ENCODE results near the gene FOXD4.
"Not testable (repeated sequence)": the region's sequence is repeated elsewhere in the genome, so short reads cannot be mapped to it uniquely, and the experiment has no call there.

The FOXD4 gene

GRCh38 chr9:117995-118467, at the start of gene FOXD4:
TSS of gene FOXD4 (minus strand) at chr9:118417. CDS start at chr9:118119, 298 bp downstream.
- H3K4me3 Mint-ChIP-seq, result peak within 1 kb of the TSS; percentile 68
- H3K36me3 Mint-ChIP-seq (ENCODE audit: low read depth); H3K27ac Mint-ChIP-seq; H3K9me3 Mint-ChIP-seq: not testable (repeated sequence)
- peaks cover 34% of the 10 kb centered on the region for H3K27me3 Mint-ChIP-seq
- peaks cover 25% of the 10 kb centered on the region for H3K4me1 Mint-ChIP-seq (ENCODE audit: low read depth)

GRCh38 chr9:159871-160270, 41.7 kb upstream of the FOXD4 start:
- not testable (repeated sequence) for H3K4me1 Mint-ChIP-seq (ENCODE audit: low read depth); H3K27ac Mint-ChIP-seq; H3K4me3 Mint-ChIP-seq; H3K9me3 Mint-ChIP-seq; H3K27me3 Mint-ChIP-seq; H3K36me3 Mint-ChIP-seq (ENCODE audit: low read depth)

- not testable (repeated sequence) for H3K27me3 Mint-ChIP-seq
These were observed 33.0 kb upstream of the FOXD4 start for GRCh38 chr9:151173-151572.

GRCh38 chr9:139880-140279, 21.7 kb upstream of the FOXD4 start:
- H3K27me3 Mint-ChIP-seq; H3K36me3 Mint-ChIP-seq (ENCODE audit: low read depth); H3K9me3 Mint-ChIP-seq; H3K4me3 Mint-ChIP-seq; H3K27ac Mint-ChIP-seq; H3K4me1 Mint-ChIP-seq (ENCODE audit: low read depth): not testable (repeated sequence)

More at GRCh38 chr9:151173-151572, 33.0 kb upstream of the FOXD4 start:
- H3K27ac Mint-ChIP-seq; H3K9me3 Mint-ChIP-seq; H3K36me3 Mint-ChIP-seq (ENCODE audit: low read depth); H3K4me3 Mint-ChIP-seq; H3K4me1 Mint-ChIP-seq (ENCODE audit: low read depth): not testable (repeated sequence)

GRCh38 chr9:117144-117994, 848 bp downstream of the FOXD4 start:
- peaks cover 39% of the 10 kb centered on the region for H3K27me3 Mint-ChIP-seq
- H3K9me3 Mint-ChIP-seq; H3K36me3 Mint-ChIP-seq (ENCODE audit: low read depth); H3K27ac Mint-ChIP-seq: not testable (repeated sequence)
- H3K4me1 Mint-ChIP-seq (ENCODE audit: low read depth), result peaks cover 29% of the 10 kb centered on the region
- H3K4me3 Mint-ChIP-seq, result peak overlapping the region; percentile 68

GRCh38 chr9:116239-117077, 1.8 kb downstream of the FOXD4 start:
- not testable (repeated sequence) for H3K9me3 Mint-ChIP-seq; H3K27ac Mint-ChIP-seq; H3K36me3 Mint-ChIP-seq (ENCODE audit: low read depth)
- Mint-ChIP-seq H3K4me1 (ENCODE audit: low read depth) (peaks cover 29% of the 10 kb centered on the region), H3K4me3 (peak overlapping the region; percentile 61), H3K27me3 (peaks cover 40% of the 10 kb centered on the region)

- peaks cover 40% of the 10 kb centered on the region for H3K27me3 Mint-ChIP-seq
- peaks cover 29% of the 10 kb centered on the region for H3K4me1 Mint-ChIP-seq (ENCODE audit: low read depth)
- H3K4me3 Mint-ChIP-seq, result peak overlapping the region; percentile 76
- not testable (repeated sequence) for H3K27ac Mint-ChIP-seq; H3K9me3 Mint-ChIP-seq; H3K36me3 Mint-ChIP-seq (ENCODE audit: low read depth)
These were observed 3.1 kb downstream of the FOXD4 start for GRCh38 chr9:115118-115451.

- peaks cover 40% of the 10 kb centered on the region for H3K27me3 Mint-ChIP-seq
- H3K4me3 Mint-ChIP-seq, result peak overlapping the region; percentile 81
- not testable (repeated sequence) for H3K36me3 Mint-ChIP-seq (ENCODE audit: low read depth); H3K9me3 Mint-ChIP-seq
- peaks cover 29% of the 10 kb centered on the region for H3K4me1 Mint-ChIP-seq (ENCODE audit: low read depth)
- peak overlapping the region; percentile 36 for H3K27ac Mint-ChIP-seq
These were observed 3.7 kb downstream of the FOXD4 start for GRCh38 chr9:114267-115117.

- peaks cover 29% of the 10 kb centered on the region for H3K4me1 Mint-ChIP-seq (ENCODE audit: low read depth)
- peak overlapping the region; percentile 81 for H3K4me3 Mint-ChIP-seq
- peaks cover 43% of the 10 kb centered on the region for H3K27me3 Mint-ChIP-seq
- H3K27ac Mint-ChIP-seq; H3K9me3 Mint-ChIP-seq; H3K36me3 Mint-ChIP-seq (ENCODE audit: low read depth): not testable (repeated sequence)
These were observed 4.5 kb downstream of the FOXD4 start for GRCh38 chr9:113468-114266.

- H3K27me3 Mint-ChIP-seq, result peaks cover 34% of the 10 kb centered on the region
- H3K4me1 Mint-ChIP-seq (ENCODE audit: low read depth), result peaks cover 27% of the 10 kb centered on the region
- not testable (repeated sequence) for H3K36me3 Mint-ChIP-seq (ENCODE audit: low read depth); H3K9me3 Mint-ChIP-seq; H3K27ac Mint-ChIP-seq
- peak overlapping the region; percentile 48 for H3K4me3 Mint-ChIP-seq
These were observed 5.4 kb downstream of the FOXD4 start for GRCh38 chr9:112589-113467.

GRCh38 chr9:110672-111071, 7.5 kb downstream of the FOXD4 start:
- Mint-ChIP-seq H3K27me3 (peaks cover 35% of the 10 kb centered on the region), H3K4me1 (ENCODE audit: low read depth) (peaks cover 16% of the 10 kb centered on the region)
- H3K9me3 Mint-ChIP-seq; H3K36me3 Mint-ChIP-seq (ENCODE audit: low read depth); H3K4me3 Mint-ChIP-seq; H3K27ac Mint-ChIP-seq: not testable (repeated sequence)

GRCh38 chr9:109540-109939, 8.7 kb downstream of the FOXD4 start:
- not testable (repeated sequence) for H3K36me3 Mint-ChIP-seq (ENCODE audit: low read depth); H3K4me3 Mint-ChIP-seq; H3K9me3 Mint-ChIP-seq; H3K4me1 Mint-ChIP-seq (ENCODE audit: low read depth); H3K27ac Mint-ChIP-seq
- peaks cover 32% of the 10 kb centered on the region for H3K27me3 Mint-ChIP-seq

GRCh38 chr9:108742-109495, 9.3 kb downstream of the FOXD4 start:
- H3K9me3 Mint-ChIP-seq; H3K27ac Mint-ChIP-seq; H3K36me3 Mint-ChIP-seq (ENCODE audit: low read depth); H3K4me3 Mint-ChIP-seq; H3K4me1 Mint-ChIP-seq (ENCODE audit: low read depth): not testable (repeated sequence)
- peaks cover 29% of the 10 kb centered on the region for H3K27me3 Mint-ChIP-seq
